ENCODE data around the gene EXOSC2.

EXOSC2 gene

DNA sequence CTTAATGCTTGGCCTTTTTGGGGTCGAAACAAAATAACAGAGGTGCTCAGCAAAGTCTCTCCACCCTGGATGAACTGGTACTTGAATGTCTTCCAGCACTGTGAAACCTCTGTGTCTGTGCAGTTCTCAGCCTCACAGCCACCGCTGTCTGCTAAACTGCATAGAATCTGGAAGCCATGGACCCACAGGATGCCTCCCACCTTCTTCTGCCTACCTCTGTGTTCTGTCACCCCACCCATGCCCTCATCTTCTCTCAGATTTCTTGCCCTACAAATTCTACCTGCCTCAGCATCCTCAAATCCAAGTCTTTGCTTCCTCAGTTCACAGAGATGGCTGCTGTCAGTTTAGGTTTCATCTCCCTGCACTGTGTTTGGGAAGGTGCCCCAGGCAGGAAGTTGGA, 35.6 kb downstream of the EXOSC2 start:
- TF ChIP-seq, protein P1, sequence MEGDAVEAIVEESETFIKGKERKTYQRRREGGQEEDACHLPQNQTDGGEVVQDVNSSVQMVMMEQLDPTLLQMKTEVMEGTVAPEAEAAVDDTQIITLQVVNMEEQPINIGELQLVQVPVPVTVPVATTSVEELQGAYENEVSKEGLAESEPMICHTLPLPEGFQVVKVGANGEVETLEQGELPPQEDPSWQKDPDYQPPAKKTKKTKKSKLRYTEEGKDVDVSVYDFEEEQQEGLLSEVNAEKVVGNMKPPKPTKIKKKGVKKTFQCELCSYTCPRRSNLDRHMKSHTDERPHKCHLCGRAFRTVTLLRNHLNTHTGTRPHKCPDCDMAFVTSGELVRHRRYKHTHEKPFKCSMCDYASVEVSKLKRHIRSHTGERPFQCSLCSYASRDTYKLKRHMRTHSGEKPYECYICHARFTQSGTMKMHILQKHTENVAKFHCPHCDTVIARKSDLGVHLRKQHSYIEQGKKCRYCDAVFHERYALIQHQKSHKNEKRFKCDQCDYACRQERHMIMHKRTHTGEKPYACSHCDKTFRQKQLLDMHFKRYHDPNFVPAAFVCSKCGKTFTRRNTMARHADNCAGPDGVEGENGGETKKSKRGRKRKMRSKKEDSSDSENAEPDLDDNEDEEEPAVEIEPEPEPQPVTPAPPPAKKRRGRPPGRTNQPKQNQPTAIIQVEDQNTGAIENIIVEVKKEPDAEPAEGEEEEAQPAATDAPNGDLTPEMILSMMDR (IDR thresholded peaks at IDR 0.05; ENCODE audit: extremely low read depth, missing control alignments): no peak
- no peak for DNase-seq (ENCODE audit: low spot score)

DNA sequence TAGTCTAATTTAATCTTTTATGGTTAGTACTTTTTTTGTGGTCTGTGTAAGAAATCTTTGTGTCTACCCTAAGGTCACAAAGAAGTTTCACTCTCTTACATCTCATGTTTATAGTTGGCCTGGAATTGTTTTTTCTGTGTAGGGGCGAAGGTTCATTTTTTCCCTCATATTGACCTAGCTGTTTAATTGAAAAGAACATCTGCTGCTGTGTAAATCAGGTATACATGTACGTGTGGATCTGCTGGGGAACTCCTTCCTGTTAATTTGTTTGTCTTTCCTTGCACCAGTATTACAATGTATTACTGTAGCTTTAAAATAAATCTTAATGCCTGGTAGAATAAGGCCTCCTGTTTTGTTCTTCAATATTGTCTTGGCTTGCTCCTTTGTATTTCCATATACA, 37.8 kb downstream of the EXOSC2 start:
- TF ChIP-seq, protein P1 (IDR thresholded peaks at IDR 0.05; ENCODE audit: extremely low read depth, missing control alignments): no peak
- no peak for DNase-seq (ENCODE audit: low spot score)

DNA sequence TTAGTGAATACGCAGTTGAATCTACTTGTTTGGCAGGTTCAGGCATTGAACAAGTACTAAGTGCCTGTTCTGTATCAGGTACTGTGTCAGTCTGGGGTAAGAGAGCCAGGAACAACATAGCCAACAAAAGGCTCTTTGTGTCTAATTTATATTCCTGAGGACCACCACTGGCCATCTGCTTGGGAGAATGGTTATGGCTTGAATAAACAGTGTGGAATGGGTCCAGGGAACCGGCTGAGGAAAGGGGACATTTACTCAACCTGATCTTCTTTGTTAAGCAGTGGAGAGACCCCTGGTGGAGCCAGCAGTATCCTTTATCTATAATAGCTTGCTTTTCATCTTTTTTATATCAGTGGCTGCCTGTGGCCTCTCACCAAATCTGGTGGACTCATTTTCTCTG, 38.6 kb downstream of the EXOSC2 start:
- TF ChIP-seq, protein P1 (IDR thresholded peaks at IDR 0.05; ENCODE audit: extremely low read depth, missing control alignments): no peak
- DNase-seq (ENCODE audit: low spot score): no peak

DNA sequence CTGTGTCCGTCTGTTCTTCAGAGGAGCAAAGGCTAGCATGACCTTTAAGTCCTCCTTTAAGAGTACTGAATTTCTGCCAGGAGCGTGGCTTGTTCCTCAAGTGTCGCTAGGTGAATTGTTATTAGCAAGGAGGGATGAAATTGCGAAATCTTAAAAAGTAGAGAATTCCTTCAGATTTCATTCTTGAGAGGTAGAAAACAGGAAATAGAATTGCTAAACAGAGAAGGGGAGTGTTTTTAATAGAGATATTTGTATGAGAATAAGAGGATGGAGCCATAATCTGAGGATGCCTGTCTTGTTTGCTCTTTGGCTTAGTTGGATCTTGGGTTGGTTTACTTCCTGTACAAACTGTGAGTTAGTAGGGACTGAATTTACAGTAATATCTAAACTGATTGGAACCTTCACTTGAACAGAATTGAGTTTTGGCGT, 39.2 kb downstream of the EXOSC2 start:
- DNase-seq (ENCODE audit: low spot score): no peak
- TF ChIP-seq, protein P1 (IDR thresholded peaks at IDR 0.05; ENCODE audit: extremely low read depth, missing control alignments): no peak

DNA sequence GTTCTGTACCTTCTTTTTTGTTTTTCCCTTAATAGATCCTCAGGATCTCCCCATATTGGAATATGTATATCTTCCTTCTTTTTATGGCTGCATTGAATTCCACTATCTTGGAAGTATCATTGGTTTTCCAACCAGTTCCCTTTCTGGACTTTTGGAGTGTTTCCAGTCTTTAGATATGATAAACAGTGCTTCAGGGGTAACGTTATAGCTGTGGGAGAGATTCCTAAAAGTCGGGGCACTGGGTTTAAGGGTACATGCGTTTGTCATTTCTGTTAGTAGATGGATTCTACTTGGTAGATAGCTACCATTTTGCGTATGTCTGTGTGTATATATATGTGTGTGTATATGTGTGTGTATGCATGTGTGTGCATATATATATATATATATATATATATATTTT, 42.0 kb downstream of the EXOSC2 start:
- no peak for DNase-seq (ENCODE audit: low spot score)
- TF ChIP-seq, protein P1 (IDR thresholded peaks at IDR 0.05; ENCODE audit: extremely low read depth, missing control alignments): no peak

DNA sequence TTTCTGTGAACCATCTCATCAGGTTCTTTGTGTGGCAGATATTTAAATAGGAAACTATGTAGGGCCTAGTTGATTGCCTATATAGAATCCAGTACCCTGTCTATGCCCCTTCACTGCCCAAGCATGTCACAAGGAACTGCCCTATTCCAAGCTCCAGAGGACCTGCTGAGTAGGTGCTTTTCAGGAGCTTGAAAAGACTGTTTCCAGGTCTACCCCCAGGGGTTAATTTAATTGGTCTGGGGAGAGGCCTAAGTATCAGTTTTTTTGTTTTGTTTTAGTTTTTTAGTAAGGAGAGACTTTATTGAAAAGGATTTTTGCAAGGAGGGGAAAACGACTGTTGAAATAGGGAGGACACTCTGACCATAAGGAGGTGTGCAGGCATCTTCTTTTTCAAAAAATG, 43.3 kb downstream of the EXOSC2 start:
- TF ChIP-seq, protein P1 (IDR thresholded peaks at IDR 0.05; ENCODE audit: extremely low read depth, missing control alignments): no peak

DNA sequence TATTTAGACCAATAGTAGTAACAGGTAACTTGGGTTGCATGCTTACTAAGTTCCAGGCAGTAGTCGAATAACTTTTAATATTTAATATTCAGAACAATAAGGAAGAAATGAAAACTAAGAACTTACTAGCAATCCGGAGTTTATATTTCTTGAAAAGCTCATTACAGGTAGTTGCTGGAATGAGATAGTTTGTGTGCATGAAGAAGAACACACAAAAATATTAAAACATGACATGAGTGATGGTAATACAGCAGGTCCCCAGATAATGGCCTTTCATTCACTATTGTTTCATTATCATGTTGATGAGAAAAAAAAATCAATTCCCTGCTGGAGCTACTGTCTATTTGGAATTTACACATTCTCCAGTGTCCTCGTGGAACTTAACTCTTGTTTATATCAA, 44.7 kb downstream of the EXOSC2 start:
- DNase-seq (ENCODE audit: low spot score): no peak
- TF ChIP-seq, protein P1 (IDR thresholded peaks at IDR 0.05; ENCODE audit: extremely low read depth, missing control alignments): no peak

More for the DNA sequence above, 43.3 kb downstream of the EXOSC2 start:
- no peak for DNase-seq (ENCODE audit: low spot score)

Measured in GM20000 (cell line).